NK-92 (cell line): ENCODE results near the gene PDE9A.
"Not testable (repeated sequence)": the region's sequence is repeated elsewhere in the genome, so short reads cannot be mapped to it uniquely, and the experiment has no call there.

Experiments
- DNase-seq: peaks from one replicate; lab custom pipeline; 2025; ENCODE audit not compliant: unreplicated experiment; lab: John Stamatoyannopoulos, UW

The PDE9A gene

GRCh38 chr21:42786884-42787283, 133.5 kb downstream of the PDE9A start:
- DNase-seq = no peak

- no peak for DNase-seq
Measured at GRCh38 chr21:42787613-42788012, 134.2 kb downstream of the PDE9A start.

- no peak for DNase-seq
Measured at GRCh38 chr21:42790520-42791065, 137.2 kb downstream of the PDE9A start.

- DNase-seq = no peak
Measured at GRCh38 chr21:42793774-42794173, 140.4 kb downstream of the PDE9A start.

- no peak for DNase-seq
Measured at GRCh38 chr21:42794551-42794950, 141.1 kb downstream of the PDE9A start.

DNA sequence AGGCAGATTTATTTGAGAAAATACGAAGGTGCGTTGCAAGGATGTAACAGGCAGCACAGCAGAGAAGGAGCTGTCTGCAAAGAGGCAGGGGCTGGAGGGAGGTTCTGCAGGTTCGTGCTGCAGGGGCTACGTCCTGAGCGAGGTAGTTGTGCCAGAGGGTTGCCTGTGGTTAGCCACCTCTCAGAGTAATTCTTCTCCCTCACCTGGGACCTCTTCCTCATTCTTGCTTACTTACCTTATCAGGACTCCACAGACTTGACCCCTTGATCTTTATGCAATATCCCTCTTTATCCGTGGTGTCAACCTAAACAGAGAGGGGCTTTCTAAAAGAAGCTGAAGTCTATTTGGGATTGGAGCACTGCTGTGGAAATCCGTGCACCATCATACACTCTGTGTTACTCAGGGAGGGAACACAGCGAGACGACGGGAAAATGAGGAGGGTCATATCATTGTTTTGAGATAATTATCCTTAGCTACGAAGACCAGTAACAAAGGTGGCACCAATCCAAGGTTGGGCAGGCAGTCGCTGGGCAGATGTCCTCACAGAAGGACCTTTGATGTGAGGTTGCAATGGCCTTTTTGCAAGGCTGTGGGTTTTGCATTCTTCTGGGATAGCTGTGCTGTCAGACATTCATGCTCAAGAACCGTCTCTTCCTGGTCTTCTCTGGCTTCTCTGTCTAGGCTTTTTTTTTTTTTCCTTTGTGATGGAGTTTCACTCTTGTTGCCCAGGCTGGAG, 143.1 kb downstream of the PDE9A start:
- DNase-seq = no peak

GRCh38 chr21:42797522-42797921, 144.1 kb downstream of the PDE9A start:
- no peak for DNase-seq

GRCh38 chr21:42798106-42798505, 144.7 kb downstream of the PDE9A start:
- no peak for DNase-seq

DNA sequence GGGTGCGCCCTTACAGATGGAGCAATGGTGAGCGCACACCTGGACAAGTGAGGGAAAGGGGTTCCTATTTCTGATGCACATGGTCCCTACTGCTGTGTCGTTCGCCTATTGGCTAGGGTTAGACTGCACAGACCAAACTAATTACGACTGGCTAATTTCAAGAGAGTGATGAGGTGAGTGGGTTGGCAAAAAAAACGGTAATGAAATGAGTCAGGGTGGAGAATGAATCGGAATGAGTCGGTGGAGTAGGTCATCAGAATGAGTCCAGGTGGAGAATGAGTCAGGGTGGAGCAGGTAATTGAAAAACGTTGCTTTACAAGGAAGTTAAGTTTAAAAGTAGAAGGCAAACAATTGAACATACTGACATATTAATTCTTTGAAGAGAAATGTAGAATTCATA, 146.1 kb downstream of the PDE9A start:
- no peak for DNase-seq

- DNase-seq = no peak
Measured at GRCh38 chr21:42799948-42800347, 146.5 kb downstream of the PDE9A start.

- not testable (repeated sequence) for DNase-seq
Measured at GRCh38 chr21:42801616-42802015, 148.2 kb downstream of the PDE9A start.

DNA sequence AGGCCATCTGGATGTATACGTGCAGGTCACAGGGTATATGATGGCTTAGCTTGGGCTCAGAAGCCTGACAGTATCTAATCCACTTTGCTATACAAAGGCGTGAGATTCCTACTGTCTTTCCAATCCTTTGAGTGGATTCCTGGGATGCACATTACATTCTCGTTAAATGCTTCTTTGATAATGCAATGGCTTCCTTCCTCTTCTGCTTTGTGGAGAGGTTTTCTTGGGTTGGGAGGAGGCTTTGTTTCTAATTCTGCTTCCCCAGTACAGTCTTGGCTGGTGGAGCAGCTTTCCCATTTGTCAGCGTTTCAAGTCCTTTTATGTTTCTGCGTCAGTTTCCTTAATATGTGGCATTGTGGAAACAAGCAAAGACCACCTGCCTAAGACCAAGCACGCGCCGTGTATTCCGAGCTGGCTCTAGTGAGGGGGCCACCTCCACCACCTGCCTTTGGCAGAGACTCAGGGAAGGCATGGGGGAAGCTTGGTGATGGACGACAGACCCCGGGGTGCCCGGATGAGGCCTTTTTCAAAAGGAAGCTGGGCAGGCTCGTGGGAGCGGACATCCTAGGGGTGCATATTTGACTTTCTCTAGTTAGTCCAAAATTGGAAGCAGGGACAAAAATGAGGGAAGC, 153.2 kb downstream of the PDE9A start:
- no peak for DNase-seq

GRCh38 chr21:42807293-42807895, 154.0 kb downstream of the PDE9A start:
- not testable (repeated sequence) for DNase-seq

DNA sequence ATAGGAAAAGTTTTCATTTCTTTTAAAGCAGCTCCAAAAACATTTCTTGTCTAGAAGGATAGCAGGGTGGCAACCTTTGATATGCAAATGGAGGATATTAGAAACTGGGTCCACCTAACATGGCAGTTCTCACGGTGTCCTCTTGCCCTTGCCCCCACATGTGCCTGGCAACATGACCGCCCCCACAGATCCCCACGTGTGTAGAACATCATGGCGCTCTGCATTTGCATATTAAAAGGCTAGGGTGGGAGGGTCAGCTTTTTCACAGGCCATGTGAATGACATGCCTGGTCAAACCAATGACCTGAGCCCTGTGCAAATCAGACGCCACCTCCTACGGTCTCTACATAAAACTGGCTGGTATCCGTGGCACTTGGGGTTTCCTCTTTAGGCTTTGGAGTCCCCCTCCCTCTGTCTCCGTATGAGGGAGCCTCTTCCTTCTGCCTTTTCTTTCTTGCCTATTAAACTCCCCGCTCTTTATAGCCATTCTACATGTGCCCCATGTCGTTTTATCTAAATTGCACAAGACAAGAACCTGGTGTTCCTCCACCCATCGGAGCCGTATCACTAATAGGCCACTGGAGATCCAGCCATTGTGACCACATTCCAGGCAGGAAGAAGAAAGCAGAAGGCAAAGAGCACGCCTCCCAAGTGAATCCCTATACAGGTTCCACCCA, 154.7 kb downstream of the PDE9A start:
- no peak for DNase-seq

DNA sequence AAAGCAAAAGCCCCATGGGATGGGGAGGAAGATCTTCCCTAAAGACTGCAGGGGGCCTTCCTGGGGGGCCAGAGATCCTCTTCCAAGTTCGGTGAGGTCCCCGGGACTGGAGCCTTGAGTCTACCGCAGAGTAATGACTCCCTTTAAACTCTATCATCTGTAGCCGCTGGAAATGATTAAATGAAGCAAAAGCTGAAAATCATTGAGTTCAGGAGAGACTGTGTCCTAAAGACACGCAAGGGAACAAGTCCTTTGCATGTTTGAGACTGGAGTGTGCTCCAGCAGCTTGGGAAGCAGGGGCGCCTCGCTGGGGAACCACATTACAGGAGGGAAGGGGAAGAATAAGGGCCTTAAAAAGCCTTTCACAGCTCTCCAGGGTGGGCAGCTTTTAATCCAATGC, 155.8 kb downstream of the PDE9A start:
- no peak for DNase-seq

DNA sequence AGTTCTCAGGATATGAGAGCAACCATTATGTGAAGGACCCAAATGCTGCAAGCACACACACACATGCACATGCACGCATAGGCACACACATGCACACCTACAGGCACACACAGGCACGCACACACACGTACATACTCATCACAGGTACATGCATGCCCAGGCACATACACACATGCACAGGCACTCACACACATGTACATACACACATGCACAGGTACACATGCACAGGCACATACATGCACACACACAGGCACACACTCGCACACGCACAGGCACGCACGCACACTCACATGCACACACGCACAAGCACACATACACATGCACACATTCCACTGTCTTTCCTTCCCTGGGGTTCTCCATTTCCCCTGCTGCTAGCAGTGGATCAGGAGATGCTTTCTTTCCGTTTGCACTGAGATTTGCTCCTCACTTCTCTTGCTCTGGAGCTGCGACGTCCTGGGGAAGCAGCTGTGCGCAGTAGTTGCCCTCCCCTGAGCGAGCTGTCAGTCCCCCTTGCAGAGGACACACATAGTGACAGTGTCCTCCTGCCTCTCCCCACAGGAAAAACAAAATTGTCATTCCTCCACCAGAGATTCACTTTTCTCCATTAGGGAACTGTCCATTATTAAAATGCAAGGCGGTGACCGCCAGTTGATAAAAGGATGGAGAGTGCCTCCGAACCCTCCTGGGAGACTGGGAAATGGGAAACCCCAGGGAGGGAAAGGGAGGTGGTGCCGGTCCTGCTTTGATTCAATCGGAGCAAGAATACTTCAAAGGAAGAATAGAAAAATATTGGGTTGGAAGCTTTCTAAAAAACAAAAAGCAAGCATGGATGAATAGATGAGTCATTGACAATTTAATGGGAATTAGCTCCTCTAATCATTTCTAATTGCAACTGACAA, 156.4 kb downstream of the PDE9A start:
- no peak for DNase-seq

- DNase-seq = no peak
Measured at GRCh38 chr21:42811960-42812359, 158.5 kb downstream of the PDE9A start.

DNA sequence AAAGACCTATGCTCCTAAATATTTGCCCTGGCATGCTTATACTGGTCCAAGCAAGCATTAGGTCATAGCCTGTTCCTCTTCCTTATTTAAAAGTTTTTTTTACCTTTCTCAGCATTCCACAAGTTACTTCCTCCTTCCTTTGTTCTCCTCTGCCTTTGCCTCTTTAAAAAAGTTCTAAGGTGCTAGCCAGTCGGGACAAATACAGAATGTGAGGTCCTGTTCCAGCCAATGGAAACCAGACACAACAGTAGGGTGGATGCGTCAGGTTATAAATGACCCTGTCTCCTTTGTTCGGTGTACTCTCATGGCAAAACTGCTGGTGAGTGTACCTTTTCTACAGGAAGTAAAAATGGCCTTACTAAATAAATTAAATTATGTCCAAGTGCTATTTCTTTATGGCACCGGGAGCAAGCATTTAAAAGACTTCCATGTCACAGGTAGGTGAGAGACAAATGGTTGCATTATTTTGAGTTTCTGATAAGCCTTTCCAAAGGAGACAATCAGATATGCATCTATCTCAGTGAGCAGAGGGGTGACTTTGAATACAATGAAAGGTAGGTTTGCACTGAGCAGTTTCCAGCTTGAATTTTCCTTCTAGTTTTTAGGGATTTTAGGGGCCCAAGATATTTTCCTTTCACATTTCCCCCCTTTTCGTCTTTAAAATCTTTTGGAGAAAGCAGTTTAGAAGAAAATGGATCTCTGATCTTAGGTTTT, 159.3 kb downstream of the PDE9A start:
- DNase-seq = not testable (repeated sequence)

DNA sequence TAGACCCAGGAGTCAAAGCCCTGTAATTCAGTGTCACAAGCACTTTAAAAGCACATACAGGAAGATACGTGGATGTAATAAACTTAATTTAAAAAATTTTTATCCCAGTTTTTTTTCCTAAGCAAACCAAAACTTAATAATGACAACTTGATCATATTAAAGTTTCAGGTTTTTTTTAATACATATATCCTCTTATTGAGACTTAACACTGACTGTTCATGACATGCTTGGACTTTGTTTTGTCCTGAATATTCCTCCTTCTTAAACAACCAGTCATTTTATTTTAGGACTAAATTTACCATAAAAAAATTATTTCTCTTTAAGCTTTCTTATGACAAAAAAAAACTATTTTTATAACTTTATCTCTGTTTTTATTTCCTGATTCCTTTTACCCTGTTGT, 161.8 kb downstream of the PDE9A start:
- DNase-seq = no peak

DNA sequence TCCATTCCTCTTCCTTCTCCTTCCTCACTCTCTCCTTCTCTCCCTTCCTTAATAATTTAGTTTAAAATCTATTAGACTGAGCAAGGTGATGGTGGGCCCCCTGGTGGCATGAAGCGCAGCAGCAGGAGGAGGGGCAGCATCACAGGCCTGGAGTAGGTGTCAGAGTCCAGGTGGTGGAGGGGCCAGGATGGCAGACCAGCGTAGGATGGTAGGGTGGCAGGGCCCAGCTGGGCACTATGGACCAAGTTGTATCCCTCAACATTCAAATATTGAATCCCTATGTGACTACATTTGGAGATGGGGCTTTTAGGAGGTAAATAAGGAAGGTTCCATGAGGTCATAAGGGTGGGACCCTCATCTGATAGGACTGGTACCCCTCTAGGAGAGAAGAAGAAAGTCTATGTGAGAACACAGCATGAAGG, 164.9 kb downstream of the PDE9A start:
- no peak for DNase-seq
